Measurements from ENCODE around the gene ULK3.

ULK3 gene

GRCh38 chr15:74842581-74843444, at the start of gene ULK3 (continued):
- TF ChIP-seq KLF1 (tag by site-specific recombination; IDR thresholded peaks at IDR 0.05) (peak; percentile 85), BCL11B (tag by site-specific recombination; IDR thresholded peaks at IDR 0.05; ENCODE audit: low read depth) (peak; percentile 80; the same call in 1 of the 2 replicates), ZSCAN4 (tag by site-specific recombination; IDR thresholded peaks at IDR 0.05) (no peak), ZFP3 (tag by site-specific recombination; IDR thresholded peaks at IDR 0.05; ENCODE audit: low read depth) (no peak), KLF16 (tag by site-specific recombination; IDR thresholded peaks at IDR 0.05) (peak; percentile 66), ZNF341 (tag by site-specific recombination; IDR thresholded peaks at IDR 0.05; ENCODE audit: low read depth) (peak; percentile 93), ZNF707 (tag by site-specific recombination; IDR thresholded peaks at IDR 0.05) (no peak), WT1 (tag by site-specific recombination; IDR thresholded peaks at IDR 0.05) (peak; percentile 76), ZNF175 (tag by site-specific recombination; IDR thresholded peaks at IDR 0.05) (no peak), CTCF (tag by site-specific recombination; IDR thresholded peaks at IDR 0.05) (peak; percentile 99), ZNF335 (tag by site-specific recombination; conservative IDR thresholded peaks at IDR 0.05) (peak; percentile 98), BCL6B (tag by site-specific recombination; IDR thresholded peaks at IDR 0.05) (no peak), ZNF488 (tag by site-specific recombination; IDR thresholded peaks at IDR 0.05) (peak; percentile 35; the same call in 1 of the 2 replicates), PRDM1 (tag by site-specific recombination; IDR thresholded peaks at IDR 0.05) (no peak), ZNF23 (tag by site-specific recombination; IDR thresholded peaks at IDR 0.05; ENCODE audit: borderline replicate concordance) (no peak), ZNF292 (tag by site-specific recombination; IDR thresholded peaks at IDR 0.05; ENCODE audit: borderline replicate concordance, low read depth) (no peak), ZBTB21 (tag by site-specific recombination; IDR thresholded peaks at IDR 0.05) (no peak), ZNF214 (tag by site-specific recombination; IDR thresholded peaks at IDR 0.05; ENCODE audit: borderline replicate concordance) (no peak), ZBTB10 (tag by site-specific recombination; IDR thresholded peaks at IDR 0.05) (peak; percentile 86), OSR2 (tag by site-specific recombination; IDR thresholded peaks at IDR 0.05) (peak; percentile 53; the same call in 1 of the 2 replicates), SETDB1 (IDR thresholded peaks at IDR 0.05; ENCODE audit: insufficient read length, low read length) (no peak), KLF9 (tag by site-specific recombination; IDR thresholded peaks at IDR 0.05; ENCODE audit: low read depth) (peak; percentile 36; the same call in 1 of the 2 replicates)
- TF ChIP-seq, protein P1, sequence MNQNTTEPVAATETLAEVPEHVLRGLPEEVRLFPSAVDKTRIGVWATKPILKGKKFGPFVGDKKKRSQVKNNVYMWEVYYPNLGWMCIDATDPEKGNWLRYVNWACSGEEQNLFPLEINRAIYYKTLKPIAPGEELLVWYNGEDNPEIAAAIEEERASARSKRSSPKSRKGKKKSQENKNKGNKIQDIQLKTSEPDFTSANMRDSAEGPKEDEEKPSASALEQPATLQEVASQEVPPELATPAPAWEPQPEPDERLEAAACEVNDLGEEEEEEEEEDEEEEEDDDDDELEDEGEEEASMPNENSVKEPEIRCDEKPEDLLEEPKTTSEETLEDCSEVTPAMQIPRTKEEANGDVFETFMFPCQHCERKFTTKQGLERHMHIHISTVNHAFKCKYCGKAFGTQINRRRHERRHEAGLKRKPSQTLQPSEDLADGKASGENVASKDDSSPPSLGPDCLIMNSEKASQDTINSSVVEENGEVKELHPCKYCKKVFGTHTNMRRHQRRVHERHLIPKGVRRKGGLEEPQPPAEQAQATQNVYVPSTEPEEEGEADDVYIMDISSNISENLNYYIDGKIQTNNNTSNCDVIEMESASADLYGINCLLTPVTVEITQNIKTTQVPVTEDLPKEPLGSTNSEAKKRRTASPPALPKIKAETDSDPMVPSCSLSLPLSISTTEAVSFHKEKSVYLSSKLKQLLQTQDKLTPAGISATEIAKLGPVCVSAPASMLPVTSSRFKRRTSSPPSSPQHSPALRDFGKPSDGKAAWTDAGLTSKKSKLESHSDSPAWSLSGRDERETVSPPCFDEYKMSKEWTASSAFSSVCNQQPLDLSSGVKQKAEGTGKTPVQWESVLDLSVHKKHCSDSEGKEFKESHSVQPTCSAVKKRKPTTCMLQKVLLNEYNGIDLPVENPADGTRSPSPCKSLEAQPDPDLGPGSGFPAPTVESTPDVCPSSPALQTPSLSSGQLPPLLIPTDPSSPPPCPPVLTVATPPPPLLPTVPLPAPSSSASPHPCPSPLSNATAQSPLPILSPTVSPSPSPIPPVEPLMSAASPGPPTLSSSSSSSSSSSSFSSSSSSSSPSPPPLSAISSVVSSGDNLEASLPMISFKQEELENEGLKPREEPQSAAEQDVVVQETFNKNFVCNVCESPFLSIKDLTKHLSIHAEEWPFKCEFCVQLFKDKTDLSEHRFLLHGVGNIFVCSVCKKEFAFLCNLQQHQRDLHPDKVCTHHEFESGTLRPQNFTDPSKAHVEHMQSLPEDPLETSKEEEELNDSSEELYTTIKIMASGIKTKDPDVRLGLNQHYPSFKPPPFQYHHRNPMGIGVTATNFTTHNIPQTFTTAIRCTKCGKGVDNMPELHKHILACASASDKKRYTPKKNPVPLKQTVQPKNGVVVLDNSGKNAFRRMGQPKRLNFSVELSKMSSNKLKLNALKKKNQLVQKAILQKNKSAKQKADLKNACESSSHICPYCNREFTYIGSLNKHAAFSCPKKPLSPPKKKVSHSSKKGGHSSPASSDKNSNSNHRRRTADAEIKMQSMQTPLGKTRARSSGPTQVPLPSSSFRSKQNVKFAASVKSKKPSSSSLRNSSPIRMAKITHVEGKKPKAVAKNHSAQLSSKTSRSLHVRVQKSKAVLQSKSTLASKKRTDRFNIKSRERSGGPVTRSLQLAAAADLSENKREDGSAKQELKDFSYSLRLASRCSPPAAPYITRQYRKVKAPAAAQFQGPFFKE (tag by site-specific recombination; IDR thresholded peaks at IDR 0.05; ENCODE audit: borderline replicate concordance), result no peak
